NB4 (cell line): ENCODE data around the gene ATP6V0A4.

Experiments
- MYC ChIP-seq: IDR thresholded peaks from 2 replicates; pipeline ENCODE4 v1.6.1; 2011; ENCODE audit warnings: low read depth, low read length
- POLR2A ChIP-seq: IDR thresholded peaks from 2 replicates; pipeline ENCODE4 v1.6.1; 2011; ENCODE audit warnings: mild to moderate bottlenecking; ENCODE audit not compliant: insufficient read length; ENCODE audit errors: extremely low read depth
- TF ChIP-seq, protein P1 (sequence below): IDR thresholded peaks from one replicate; pipeline ENCODE4 v1.5.1; 2012; ENCODE audit warnings: low read depth, low read length
- TF ChIP-seq, protein P2 (sequence below): IDR thresholded peaks from 2 replicates; pipeline ENCODE4 v1.6.1; 2011; ENCODE audit warnings: low read depth, low read length

- TF ChIP-seq, protein P1, sequence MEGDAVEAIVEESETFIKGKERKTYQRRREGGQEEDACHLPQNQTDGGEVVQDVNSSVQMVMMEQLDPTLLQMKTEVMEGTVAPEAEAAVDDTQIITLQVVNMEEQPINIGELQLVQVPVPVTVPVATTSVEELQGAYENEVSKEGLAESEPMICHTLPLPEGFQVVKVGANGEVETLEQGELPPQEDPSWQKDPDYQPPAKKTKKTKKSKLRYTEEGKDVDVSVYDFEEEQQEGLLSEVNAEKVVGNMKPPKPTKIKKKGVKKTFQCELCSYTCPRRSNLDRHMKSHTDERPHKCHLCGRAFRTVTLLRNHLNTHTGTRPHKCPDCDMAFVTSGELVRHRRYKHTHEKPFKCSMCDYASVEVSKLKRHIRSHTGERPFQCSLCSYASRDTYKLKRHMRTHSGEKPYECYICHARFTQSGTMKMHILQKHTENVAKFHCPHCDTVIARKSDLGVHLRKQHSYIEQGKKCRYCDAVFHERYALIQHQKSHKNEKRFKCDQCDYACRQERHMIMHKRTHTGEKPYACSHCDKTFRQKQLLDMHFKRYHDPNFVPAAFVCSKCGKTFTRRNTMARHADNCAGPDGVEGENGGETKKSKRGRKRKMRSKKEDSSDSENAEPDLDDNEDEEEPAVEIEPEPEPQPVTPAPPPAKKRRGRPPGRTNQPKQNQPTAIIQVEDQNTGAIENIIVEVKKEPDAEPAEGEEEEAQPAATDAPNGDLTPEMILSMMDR, result no peak
- TF ChIP-seq, protein P2, sequence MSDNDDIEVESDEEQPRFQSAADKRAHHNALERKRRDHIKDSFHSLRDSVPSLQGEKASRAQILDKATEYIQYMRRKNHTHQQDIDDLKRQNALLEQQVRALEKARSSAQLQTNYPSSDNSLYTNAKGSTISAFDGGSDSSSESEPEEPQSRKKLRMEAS, result no peak
- TF ChIP-seq POLR2A, result no peak
- TF ChIP-seq MYC, result no peak
Measured at GRCh38 chr7:138701537-138701923, 96.5 kb downstream of the ATP6V0A4 start.
